ENCODE data around the gene GNG8.

- TF ChIP-seq CTCF (IDR thresholded peaks at IDR 0.05), result no peak
- no peak for TF ChIP-seq POLR2AphosphoS5 (IDR thresholded peaks at IDR 0.05; ENCODE audit: low read depth, low read length)
These were observed 34.8 kb upstream of the GNG8 start for GRCh38 chr19:46670813-46671212.
